Vagina (tissue), 2 donors: Measurements from ENCODE around the gene UGT2B15.
"Not testable (repeated sequence)": the region's sequence is repeated elsewhere in the genome, so short reads cannot be mapped to it uniquely, and the experiment has no call there.

Experiments used
- CTCF ChIP-seq, 3 experiments: fragments of 450-650 bp in 2 of 3; fragments of 200-600 bp in 1 of 3; sonication (generic) in 1 of 3; IDR thresholded peaks; one replicate each; pipeline ENCODE4 v1.5.1; 2017 to 2019; ENCODE audit warnings: antibody characterized with exemption in 3 of 3, mild to moderate bottlenecking in 2 of 3, moderate library complexity in 2 of 3
- POLR2A ChIP-seq, 2 donors: fragments of 450-650 bp; IDR thresholded peaks; one replicate each; pipeline ENCODE4 v1.6.1; 2017; ENCODE audit warnings: antibody characterized with exemption in 2 of 2, mild to moderate bottlenecking in 2 of 2, moderate library complexity in 2 of 2
- POLR2AphosphoS5 ChIP-seq, 2 donors: sonication (generic); formaldehyde crosslinking; IDR thresholded peaks; one replicate each; pipeline ENCODE4 v1.9.0; 2017; ENCODE audit warnings: antibody characterized with exemption in 2 of 2, mild to moderate bottlenecking in 2 of 2, low read depth in 1 of 2; ENCODE audit not compliant: insufficient read depth in 1 of 2

- not testable (repeated sequence) for TF ChIP-seq CTCF (IDR thresholded peaks at IDR 0.05); POLR2AphosphoS5 (IDR thresholded peaks at IDR 0.05; ENCODE audit: insufficient read depth in 1 of 2, low read depth in 1 of 2); POLR2A (IDR thresholded peaks at IDR 0.05)
These were observed 47.7 kb downstream of the UGT2B15 start for GRCh38 chr4:68622731-68623130.
